Cardiac fibroblast (primary cell): ENCODE data around the gene DOLPP1.
"Not testable (repeated sequence)": the region's sequence is repeated elsewhere in the genome, so short reads cannot be mapped to it uniquely, and the experiment has no call there.

Experiments used
- DNase-seq, 2 donors: peaks; one replicate each; pipeline versions ENCODE4 v3.0.0 to v3.0.0-alpha.2; 2010; ENCODE audit warnings: low read depth in 2 of 2
- H3K4me3 ChIP-seq, 2 donors: replicated peaks in 1 of 2; 1 replicate in 1 of 2; 2 replicates in 1 of 2; pipeline ENCODE4 v1.5.1; 2011; ENCODE audit warnings: low read depth in 2 of 2, low read length in 2 of 2, mild to moderate bottlenecking in 2 of 2, moderate library complexity in 1 of 2
- CTCF ChIP-seq: IDR thresholded peaks from one replicate; pipeline ENCODE4 v1.5.1; 2011; ENCODE audit warnings: low read depth, mild to moderate bottlenecking, low read length, inconsistent platforms

Gene DOLPP1

GRCh38 chr9:129080601-129081387 is at the start of gene DOLPP1:
DOLPP1 (plus strand) TSS chr9:129081111; CDS start chr9:129081132, 21 bp downstream.
- TF ChIP-seq CTCF, result no peak
- DNase-seq, result peak; percentile 99 to 100
- H3K4me3 ChIP-seq, result peak within 1 kb of the TSS; percentile 75 to 84

- no peak overlapping the region for H3K4me3 ChIP-seq
- no peak for TF ChIP-seq CTCF
- DNase-seq, result no peak
Observed at GRCh38 chr9:129031514-129031913, 49.4 kb upstream of the DOLPP1 start.

GRCh38 chr9:129032541-129033159 is 48.3 kb upstream of the DOLPP1 start:
- H3K4me3 ChIP-seq, result no peak overlapping the region
- DNase-seq, result no peak
- TF ChIP-seq CTCF, result no peak

- no peak overlapping the region for H3K4me3 ChIP-seq
- no peak for DNase-seq
- TF ChIP-seq CTCF, result no peak
Observed at GRCh38 chr9:129033216-129033615, 47.7 kb upstream of the DOLPP1 start.

- H3K4me3 ChIP-seq, result peak overlapping the region; percentile 17 to 35
- DNase-seq, result not testable (repeated sequence)
Observed at GRCh38 chr9:129035838-129036237, 45.1 kb upstream of the DOLPP1 start.

- peak; percentile 99 for DNase-seq
- TF ChIP-seq CTCF, result no peak
- peak within 1 kb of the TSS; percentile 100 for H3K4me3 ChIP-seq
Observed at GRCh38 chr9:129036241-129036922, 44.5 kb upstream of the DOLPP1 start, which contains the start of gene MIGA2. MIGA2 (plus strand) TSS chr9:129036626; CDS start chr9:129040595, 3,969 bp downstream.
